Nephron (organoid): ENCODE measurements around the gene PLBD1.

Experiments
- H3K27ac Mint-ChIP-seq, 3 experiments: 2 replicates each; pipeline ENCODE4 v1.8.0; 2020; ENCODE audit warnings: mixed read lengths in 3 of 3, mild to moderate bottlenecking in 2 of 3, moderate library complexity in 1 of 3
- H3K27me3 Mint-ChIP-seq: 2 replicates; pipeline ENCODE4 v1.8.0; 2021; ENCODE audit warnings: low read depth, mild to moderate bottlenecking, moderate library complexity, mixed read lengths
- H3K36me3 Mint-ChIP-seq: 2 replicates; pipeline ENCODE4 v1.8.0; 2020; ENCODE audit warnings: low read depth, mixed read lengths
- H3K4me1 Mint-ChIP-seq: 2 replicates; pipeline ENCODE4 v1.8.0; 2020; ENCODE audit warnings: mixed read lengths
- H3K4me3 Mint-ChIP-seq, 3 experiments: 2 replicates each; pipeline ENCODE4 v1.8.0; 2020; ENCODE audit warnings: mild to moderate bottlenecking in 3 of 3, mixed read lengths in 3 of 3, moderate library complexity in 2 of 3
- H3K9me3 Mint-ChIP-seq: 2 replicates; pipeline ENCODE4 v1.8.0; 2020; ENCODE audit warnings: mixed read lengths
- TF ChIP-seq, protein P1 (sequence below), 3 experiments: fragments of 200-600 bp; sonication (generic); IDR thresholded peaks; one replicate each; pipeline ENCODE4 v1.5.0; 2021; ENCODE audit warnings: antibody characterized with exemption in 3 of 3; ENCODE audit not compliant: unreplicated experiment in 3 of 3

PLBD1 gene

DNA sequence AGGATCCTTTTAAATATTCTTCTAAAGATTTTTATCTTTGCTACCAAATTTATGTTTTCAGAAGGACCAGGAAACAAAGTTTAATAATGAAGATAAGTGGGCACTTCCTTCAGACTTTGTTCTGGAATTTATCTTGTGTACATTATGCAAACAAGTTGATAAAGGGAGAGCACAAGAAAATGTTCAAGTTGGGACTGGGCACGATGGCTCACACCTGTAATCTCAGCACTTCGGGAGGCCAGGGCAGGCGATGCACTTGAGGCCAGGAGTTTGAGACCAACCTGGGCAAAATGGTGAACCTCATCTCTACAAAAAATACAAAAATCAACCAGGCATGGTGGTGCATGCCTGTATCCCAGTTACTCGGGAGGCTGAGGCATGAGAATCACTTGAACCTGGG, 4.6 kb downstream of the PLBD1 start:
- H3K4me3 Mint-ChIP-seq, result no peak overlapping the region
- TF ChIP-seq, protein P1, sequence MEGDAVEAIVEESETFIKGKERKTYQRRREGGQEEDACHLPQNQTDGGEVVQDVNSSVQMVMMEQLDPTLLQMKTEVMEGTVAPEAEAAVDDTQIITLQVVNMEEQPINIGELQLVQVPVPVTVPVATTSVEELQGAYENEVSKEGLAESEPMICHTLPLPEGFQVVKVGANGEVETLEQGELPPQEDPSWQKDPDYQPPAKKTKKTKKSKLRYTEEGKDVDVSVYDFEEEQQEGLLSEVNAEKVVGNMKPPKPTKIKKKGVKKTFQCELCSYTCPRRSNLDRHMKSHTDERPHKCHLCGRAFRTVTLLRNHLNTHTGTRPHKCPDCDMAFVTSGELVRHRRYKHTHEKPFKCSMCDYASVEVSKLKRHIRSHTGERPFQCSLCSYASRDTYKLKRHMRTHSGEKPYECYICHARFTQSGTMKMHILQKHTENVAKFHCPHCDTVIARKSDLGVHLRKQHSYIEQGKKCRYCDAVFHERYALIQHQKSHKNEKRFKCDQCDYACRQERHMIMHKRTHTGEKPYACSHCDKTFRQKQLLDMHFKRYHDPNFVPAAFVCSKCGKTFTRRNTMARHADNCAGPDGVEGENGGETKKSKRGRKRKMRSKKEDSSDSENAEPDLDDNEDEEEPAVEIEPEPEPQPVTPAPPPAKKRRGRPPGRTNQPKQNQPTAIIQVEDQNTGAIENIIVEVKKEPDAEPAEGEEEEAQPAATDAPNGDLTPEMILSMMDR (IDR thresholded peaks at IDR 0.05; ENCODE audit: unreplicated experiment in 3 of 3), result no peak
- H3K27ac Mint-ChIP-seq, result no peak overlapping the region
- peaks cover 2% of the 10 kb centered on the region for H3K9me3 Mint-ChIP-seq
- H3K36me3 Mint-ChIP-seq, result no peaks in the 10 kb centered on the region
- H3K27me3 Mint-ChIP-seq, result peaks cover 3% of the 10 kb centered on the region
- peaks cover 2% of the 10 kb centered on the region for H3K4me1 Mint-ChIP-seq

DNA sequence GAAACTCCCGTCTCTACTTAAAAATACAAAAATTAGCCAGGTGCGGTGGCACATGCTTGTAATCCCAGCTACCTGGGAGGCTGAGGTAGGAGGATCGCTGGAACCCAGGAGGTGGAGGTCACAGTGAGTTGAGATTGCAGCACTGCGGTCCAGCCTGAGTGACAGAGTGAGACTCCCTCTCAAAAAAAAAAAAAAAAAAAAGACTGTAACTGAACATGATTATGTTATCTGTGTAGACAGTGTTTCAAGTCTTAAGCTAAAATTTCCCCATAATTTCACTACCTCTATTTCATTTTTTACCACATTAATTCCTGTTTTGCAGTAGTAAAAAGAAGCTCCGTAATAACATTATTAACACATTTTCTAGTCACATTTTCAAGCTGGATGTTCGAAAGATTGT, 5.4 kb downstream of the PLBD1 start:
- Mint-ChIP-seq H3K4me1 (no peaks in the 10 kb centered on the region), H3K4me3 (no peak overlapping the region)
- TF ChIP-seq, protein P1 (IDR thresholded peaks at IDR 0.05; ENCODE audit: unreplicated experiment in 3 of 3), result no peak

DNA sequence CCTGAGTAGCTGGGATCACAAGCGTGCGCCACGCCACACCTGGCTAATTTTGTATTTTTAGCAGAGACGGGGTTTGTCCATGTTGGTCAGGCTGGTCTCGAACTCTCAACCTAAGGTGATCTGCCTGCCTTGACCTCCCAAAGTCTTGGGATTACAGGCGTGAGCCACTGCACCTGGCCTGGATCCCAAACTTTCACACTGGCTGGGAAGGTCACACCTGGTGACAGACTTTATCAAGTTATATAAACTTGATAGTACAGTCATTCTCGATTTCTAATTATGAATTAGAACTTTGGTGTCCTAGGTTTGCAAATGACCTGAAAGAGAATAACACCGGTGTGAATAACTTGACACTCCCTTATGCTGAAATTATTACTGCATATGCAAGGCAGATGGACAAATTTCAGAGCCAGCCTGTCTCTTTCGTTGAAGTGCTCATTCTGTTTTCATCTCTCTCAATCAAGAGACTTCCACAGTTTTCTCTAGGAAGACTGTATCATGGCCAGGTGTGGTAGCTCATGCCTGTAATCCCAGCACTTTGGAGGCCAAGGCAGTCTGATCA, 5.9 kb downstream of the PLBD1 start:
- peaks cover 2% of the 10 kb centered on the region for H3K9me3 Mint-ChIP-seq
- H3K27me3 Mint-ChIP-seq, result peaks cover 1% of the 10 kb centered on the region
- H3K4me3 Mint-ChIP-seq, result no peak overlapping the region
- no peaks in the 10 kb centered on the region for H3K36me3 Mint-ChIP-seq
- TF ChIP-seq, protein P1 (IDR thresholded peaks at IDR 0.05; ENCODE audit: unreplicated experiment in 3 of 3), result no peak
- H3K4me1 Mint-ChIP-seq, result no peaks in the 10 kb centered on the region
- no peak overlapping the region for H3K27ac Mint-ChIP-seq

More for the DNA sequence above, 5.4 kb downstream of the PLBD1 start:
- Mint-ChIP-seq H3K27ac (peak overlapping the region in 1 of 3 experiments; percentile 61), H3K9me3 (peaks cover 2% of the 10 kb centered on the region), H3K36me3 (no peaks in the 10 kb centered on the region), H3K27me3 (peaks cover 3% of the 10 kb centered on the region)

DNA sequence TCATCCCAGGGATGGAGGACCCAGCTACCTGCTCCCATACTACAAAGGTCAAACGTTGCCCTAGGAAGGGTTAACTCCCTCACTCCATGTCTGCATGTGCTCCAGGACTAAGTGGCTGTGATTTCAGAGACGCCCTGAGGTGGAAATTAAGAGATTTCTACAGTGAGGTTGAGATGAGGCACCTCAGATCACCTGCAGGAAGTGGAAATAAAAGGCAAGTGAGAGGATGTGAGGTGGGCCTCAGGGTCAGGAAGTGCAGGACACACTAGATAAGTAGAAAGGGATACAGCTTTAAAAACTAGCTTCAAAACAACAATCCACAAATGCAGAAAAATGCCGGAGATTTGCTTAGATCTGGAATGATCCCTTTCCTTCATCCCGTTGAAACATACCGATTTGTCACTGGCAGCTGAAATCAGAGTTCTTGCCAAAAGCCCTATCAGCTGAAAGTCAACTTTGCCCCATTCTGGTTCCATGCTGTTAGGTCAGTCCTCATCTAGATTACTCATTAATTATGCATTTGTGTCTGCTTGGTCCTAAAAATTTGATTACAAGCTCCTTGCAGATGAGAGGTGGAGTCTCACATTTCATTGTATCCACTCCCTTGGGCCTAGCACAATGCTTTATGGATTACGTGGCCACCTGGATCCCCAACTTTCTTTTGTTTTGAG, 6.6 kb downstream of the PLBD1 start:
- Mint-ChIP-seq H3K9me3 (peaks cover 2% of the 10 kb centered on the region), H3K27me3 (no peaks in the 10 kb centered on the region)

DNA sequence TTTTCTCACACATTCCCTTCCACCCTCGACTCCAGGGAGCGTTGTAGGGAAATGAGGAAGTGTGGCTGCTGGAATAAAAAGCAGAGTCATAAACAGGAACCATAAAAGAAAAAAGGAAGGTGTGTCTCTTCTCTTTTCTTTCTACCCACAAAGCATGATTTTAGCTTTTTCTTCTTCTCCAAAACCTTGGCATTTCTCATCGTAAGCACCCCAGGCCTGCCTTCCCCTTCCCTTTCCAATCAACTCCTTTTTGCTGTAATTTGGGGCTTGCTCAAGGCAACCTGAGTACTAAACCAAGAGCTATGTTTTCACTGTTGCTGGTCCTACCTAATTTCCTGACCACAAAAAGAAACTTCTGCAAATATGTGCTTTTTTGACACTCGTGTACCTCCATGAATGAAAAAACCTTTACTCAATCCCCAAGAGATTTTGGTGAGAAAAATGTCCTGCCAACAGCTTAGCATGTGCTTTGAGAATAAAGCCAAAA, 9.2 kb downstream of the PLBD1 start:
- H3K27me3 Mint-ChIP-seq, result no peaks in the 10 kb centered on the region
- no peaks in the 10 kb centered on the region for H3K4me1 Mint-ChIP-seq
- no peak overlapping the region for H3K4me3 Mint-ChIP-seq
- H3K27ac Mint-ChIP-seq, result no peak overlapping the region
- TF ChIP-seq, protein P1 (IDR thresholded peaks at IDR 0.05; ENCODE audit: unreplicated experiment in 3 of 3), result no peak
- peaks cover 2% of the 10 kb centered on the region for H3K9me3 Mint-ChIP-seq
- no peaks in the 10 kb centered on the region for H3K36me3 Mint-ChIP-seq

More for the DNA sequence above, 6.6 kb downstream of the PLBD1 start:
- Mint-ChIP-seq H3K36me3 (no peaks in the 10 kb centered on the region), H3K4me1 (no peaks in the 10 kb centered on the region), H3K4me3 (no peak overlapping the region), H3K27ac (no peak overlapping the region)
- TF ChIP-seq, protein P1 (IDR thresholded peaks at IDR 0.05; ENCODE audit: unreplicated experiment in 3 of 3), result no peak

DNA sequence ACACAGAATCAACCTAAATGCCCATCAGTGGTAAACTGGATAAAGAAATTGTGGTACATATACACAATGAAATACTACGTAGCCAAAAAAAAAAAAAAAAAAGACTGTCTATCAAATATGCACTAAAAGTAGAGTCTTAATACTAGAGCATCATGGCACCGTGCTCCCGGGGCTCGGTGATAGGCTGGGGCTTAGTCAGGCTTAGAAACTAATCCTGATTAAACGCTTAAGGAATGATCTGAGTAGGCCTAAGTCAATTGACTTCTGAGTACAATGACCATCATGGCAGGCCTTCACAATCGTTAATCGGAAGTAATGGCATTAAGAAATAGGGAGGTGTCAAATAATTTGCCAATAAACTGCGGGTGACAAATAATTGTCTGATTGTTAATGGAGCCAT, 9.7 kb downstream of the PLBD1 start:
- no peak overlapping the region for H3K4me3 Mint-ChIP-seq
- H3K9me3 Mint-ChIP-seq, result peaks cover 2% of the 10 kb centered on the region
- H3K4me1 Mint-ChIP-seq, result no peaks in the 10 kb centered on the region
- no peaks in the 10 kb centered on the region for H3K27me3 Mint-ChIP-seq
- TF ChIP-seq, protein P1 (IDR thresholded peaks at IDR 0.05; ENCODE audit: unreplicated experiment in 3 of 3), result no peak
- H3K27ac Mint-ChIP-seq, result no peak overlapping the region
- no peaks in the 10 kb centered on the region for H3K36me3 Mint-ChIP-seq
